ENCODE measurements around the gene BRD4. TPM values are rescaled to one million over a fixed set of nuclear protein-coding genes. Genes with fewer than 3 reads are reported as not detected.
A peak's percentile ranks its signal among the peaks of the same experiment; 100 is the strongest.

Gene BRD4
- total and polyA plus RNA-seq, 2 donors (not counting 3 experiments of a cell fraction or from before 2014, with no cell fraction given): 14.9 to 125 TPM

DNA sequence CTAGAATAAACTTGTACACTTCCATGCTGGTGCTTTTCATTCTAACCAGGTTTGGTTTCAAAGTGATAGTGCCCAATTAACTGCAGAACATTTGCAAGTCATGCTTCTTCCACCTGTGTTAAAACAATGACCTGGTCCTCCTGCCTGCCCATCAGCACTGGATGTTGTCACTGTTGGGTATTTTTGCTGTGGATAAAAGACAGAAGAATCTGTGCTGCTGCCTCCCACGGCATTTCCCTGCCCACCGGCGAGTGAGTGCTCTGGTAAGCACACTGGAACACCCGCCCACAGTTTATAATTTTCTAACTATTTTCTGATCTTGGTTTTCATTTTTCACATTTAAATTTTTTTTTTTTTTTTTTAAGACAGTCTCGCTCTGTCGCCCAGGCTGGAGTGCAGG lies 49.5 kb upstream of the BRD4 start:
- Histone ChIP-seq H4K20me1 (replicated peaks; ENCODE audit: control insufficient read depth, extremely low read depth, insufficient read depth, low read length) (no peaks in the 10 kb centered on the region), H3K9ac (replicated peaks; ENCODE audit: extremely low read depth, insufficient read depth, low read length) (no peak overlapping the region), H2AFZ (ENCODE audit: low read depth, low read length) (no peak overlapping the region), H3K27me3 (ENCODE audit: control insufficient read depth in 2 of 2, insufficient read depth in 2 of 2, low read length in 2 of 2) (no peaks in the 10 kb centered on the region), H3K27ac (ENCODE audit: insufficient read depth, low read depth, low read length) (no peak overlapping the region), H3K9me1 (replicated peaks; ENCODE audit: control insufficient read depth, extremely low read depth, insufficient read depth, low read length) (no peaks in the 10 kb centered on the region), H3K36me3 (ENCODE audit: control insufficient read depth in 2 of 2, extremely low read depth in 1 of 2, insufficient read depth in 2 of 2, low read length in 2 of 2) (peaks cover 0 to 1% of the 10 kb centered on the region in 2 experiments), H3K4me3 (replicated peaks in 1 of 3; ENCODE audit: insufficient read depth in 1 of 3, low read depth in 1 of 3, low read length in 3 of 3) (no peak overlapping the region), H3K79me2 (ENCODE audit: control insufficient read depth, insufficient read depth, low read length) (peaks cover 24% of the 10 kb centered on the region), H3K9me3 (replicated peaks; ENCODE audit: control insufficient read depth, insufficient read depth, low read length) (no peaks in the 10 kb centered on the region), H3K4me2 (ENCODE audit: insufficient read depth, low read length) (no peak overlapping the region), H3K4me1 (ENCODE audit: control insufficient read depth, extremely low read depth, insufficient read depth, low read length) (peaks cover 15% of the 10 kb centered on the region)
- intact Hi-C loops (cut with micrococcal nuclease) (no loop called here), dilution Hi-C loops (cut with MboI; ENCODE audit: extremely low pct_ligation_motif_present, low sequenced_read_pairs) (no loop called here)
- ChIA-PET POLR2A (no interaction called here), CTCF (no interaction called here)
- FAIRE-seq (peak; percentile 18), DNase-seq (ENCODE audit: low read depth, low spot score) (no peak)
- TF ChIP-seq GATA2 (IDR thresholded peaks at IDR 0.05; ENCODE audit: insufficient read depth, insufficient read length, low read depth, low read length) (no peak), MYC (IDR thresholded peaks at IDR 0.05; ENCODE audit: low read depth, low read length) (no peak), POLR2A (IDR thresholded peaks at IDR 0.05; ENCODE audit: low read depth, low read length) (no peak), MAX (IDR thresholded peaks at IDR 0.05; ENCODE audit: insufficient read depth, insufficient read length) (no peak), EZH2 (IDR thresholded peaks at IDR 0.05; ENCODE audit: borderline replicate concordance, low read depth, low read length, severe bottlenecking) (no peak), JUN (IDR thresholded peaks at IDR 0.05; ENCODE audit: borderline replicate concordance, insufficient read depth, insufficient read length, low read depth) (no peak), POLR2AphosphoS5 (IDR thresholded peaks at IDR 0.05; ENCODE audit: insufficient read depth, low read depth, low read length) (no peak), FOS (IDR thresholded peaks at IDR 0.05; ENCODE audit: borderline replicate concordance, insufficient read depth, low read length) (no peak), CTCF (IDR thresholded peaks at IDR 0.05; ENCODE audit: extremely low read depth in 1 of 2, insufficient read depth in 1 of 2, low read depth in 1 of 2, low read length in 2 of 2) (no peak)
- no TSS peak for BruUV-seq (replicated peaks)
